ENCODE data around the gene PNMA3. TPM values are rescaled to one million over a fixed set of nuclear protein-coding genes. Genes with fewer than 3 reads are reported as not detected.
"Not testable (repeated sequence)": the region's sequence is repeated elsewhere in the genome, so short reads cannot be mapped to it uniquely, and the experiment has no call there.

Gene PNMA3
- polyA plus RNA-seq, 1 experiment, result 0.02 TPM

GRCh38 chrX:153074262-153074899, 18.1 kb downstream of the PNMA3 start:
- Histone ChIP-seq H3K27ac (ENCODE audit: low read depth, low read length) (no peak overlapping the region), H3K9me3 (ENCODE audit: control insufficient read depth, insufficient read depth, low read length) (no peaks in the 10 kb centered on the region), H3K4me3 (ENCODE audit: low read depth, low read length) (no peak overlapping the region), H3K27me3 (ENCODE audit: control insufficient read depth, insufficient read depth, low read length) (no peaks in the 10 kb centered on the region)
- TF ChIP-seq, protein P1, sequence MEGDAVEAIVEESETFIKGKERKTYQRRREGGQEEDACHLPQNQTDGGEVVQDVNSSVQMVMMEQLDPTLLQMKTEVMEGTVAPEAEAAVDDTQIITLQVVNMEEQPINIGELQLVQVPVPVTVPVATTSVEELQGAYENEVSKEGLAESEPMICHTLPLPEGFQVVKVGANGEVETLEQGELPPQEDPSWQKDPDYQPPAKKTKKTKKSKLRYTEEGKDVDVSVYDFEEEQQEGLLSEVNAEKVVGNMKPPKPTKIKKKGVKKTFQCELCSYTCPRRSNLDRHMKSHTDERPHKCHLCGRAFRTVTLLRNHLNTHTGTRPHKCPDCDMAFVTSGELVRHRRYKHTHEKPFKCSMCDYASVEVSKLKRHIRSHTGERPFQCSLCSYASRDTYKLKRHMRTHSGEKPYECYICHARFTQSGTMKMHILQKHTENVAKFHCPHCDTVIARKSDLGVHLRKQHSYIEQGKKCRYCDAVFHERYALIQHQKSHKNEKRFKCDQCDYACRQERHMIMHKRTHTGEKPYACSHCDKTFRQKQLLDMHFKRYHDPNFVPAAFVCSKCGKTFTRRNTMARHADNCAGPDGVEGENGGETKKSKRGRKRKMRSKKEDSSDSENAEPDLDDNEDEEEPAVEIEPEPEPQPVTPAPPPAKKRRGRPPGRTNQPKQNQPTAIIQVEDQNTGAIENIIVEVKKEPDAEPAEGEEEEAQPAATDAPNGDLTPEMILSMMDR (IDR thresholded peaks at IDR 0.05; ENCODE audit: low read depth, low read length), result no peak
- DNase-seq (ENCODE audit: low read depth, low spot score), result no peak
- ChIA-PET POLR2A (no interaction called here), CTCF (no interaction called here)

- H3K27ac ChIP-seq (ENCODE audit: low read depth, low read length), result no peak overlapping the region
- TF ChIP-seq, protein P1 (IDR thresholded peaks at IDR 0.05; ENCODE audit: low read depth, low read length), result no peak
- no peak for DNase-seq (ENCODE audit: low read depth, low spot score)
- H3K9me3 ChIP-seq (ENCODE audit: control insufficient read depth, insufficient read depth, low read length), result no peaks in the 10 kb centered on the region
- CTCF ChIA-PET, result no interaction called here
- POLR2A ChIA-PET, result no interaction called here
- no peak overlapping the region for H3K4me3 ChIP-seq (ENCODE audit: low read depth, low read length)
- H3K27me3 ChIP-seq (ENCODE audit: control insufficient read depth, insufficient read depth, low read length), result no peaks in the 10 kb centered on the region
These were observed 18.7 kb downstream of the PNMA3 start for GRCh38 chrX:153074935-153075334.

- TF ChIP-seq, protein P1 (IDR thresholded peaks at IDR 0.05; ENCODE audit: low read depth, low read length), result no peak
- H3K27ac ChIP-seq (ENCODE audit: low read depth, low read length), result no peak overlapping the region
- POLR2A ChIA-PET, result no interaction called here
- no peaks in the 10 kb centered on the region for H3K27me3 ChIP-seq (ENCODE audit: control insufficient read depth, insufficient read depth, low read length)
- no peaks in the 10 kb centered on the region for H3K9me3 ChIP-seq (ENCODE audit: control insufficient read depth, insufficient read depth, low read length)
- CTCF ChIA-PET, result no interaction called here
- no peak overlapping the region for H3K4me3 ChIP-seq (ENCODE audit: low read depth, low read length)
- DNase-seq (ENCODE audit: low read depth, low spot score), result no peak
These were observed 19.1 kb downstream of the PNMA3 start for GRCh38 chrX:153075366-153075765.

- H3K27me3 ChIP-seq (ENCODE audit: control insufficient read depth, insufficient read depth, low read length); POLR2A ChIA-PET; H3K27ac ChIP-seq (ENCODE audit: low read depth, low read length); H3K9me3 ChIP-seq (ENCODE audit: control insufficient read depth, insufficient read depth, low read length); CTCF ChIA-PET; H3K4me3 ChIP-seq (ENCODE audit: low read depth, low read length); DNase-seq (ENCODE audit: low read depth, low spot score): not testable (repeated sequence)
These were observed 21.3 kb downstream of the PNMA3 start for GRCh38 chrX:153077437-153078135.

- POLR2A ChIA-PET; H3K4me3 ChIP-seq (ENCODE audit: low read depth, low read length); CTCF ChIA-PET; H3K9me3 ChIP-seq (ENCODE audit: control insufficient read depth, insufficient read depth, low read length); H3K27ac ChIP-seq (ENCODE audit: low read depth, low read length); DNase-seq (ENCODE audit: low read depth, low spot score); H3K27me3 ChIP-seq (ENCODE audit: control insufficient read depth, insufficient read depth, low read length): not testable (repeated sequence)
These were observed 27.1 kb downstream of the PNMA3 start for GRCh38 chrX:153083238-153083923.

GRCh38 chrX:153102418-153102817, 46.1 kb downstream of the PNMA3 start:
- Histone ChIP-seq H3K27ac (ENCODE audit: low read depth, low read length) (no peak overlapping the region), H3K9me3 (ENCODE audit: control insufficient read depth, insufficient read depth, low read length) (no peaks in the 10 kb centered on the region), H3K27me3 (ENCODE audit: control insufficient read depth, insufficient read depth, low read length) (no peaks in the 10 kb centered on the region), H3K4me3 (ENCODE audit: low read depth, low read length) (no peak overlapping the region)
- ChIA-PET CTCF (no interaction called here), POLR2A (no interaction called here)
- TF ChIP-seq, protein P1 (IDR thresholded peaks at IDR 0.05; ENCODE audit: low read depth, low read length), result no peak
- no peak for DNase-seq (ENCODE audit: low read depth, low spot score)

- H3K9me3 ChIP-seq (ENCODE audit: control insufficient read depth, insufficient read depth, low read length); H3K4me3 ChIP-seq (ENCODE audit: low read depth, low read length); DNase-seq (ENCODE audit: low read depth, low spot score); H3K27ac ChIP-seq (ENCODE audit: low read depth, low read length); POLR2A ChIA-PET; CTCF ChIA-PET; H3K27me3 ChIP-seq (ENCODE audit: control insufficient read depth, insufficient read depth, low read length): not testable (repeated sequence)
These were observed 48.7 kb downstream of the PNMA3 start for GRCh38 chrX:153104959-153105358.

GRCh38 chrX:153106092-153106801, 50.0 kb downstream of the PNMA3 start:
- CTCF ChIA-PET; POLR2A ChIA-PET; H3K27me3 ChIP-seq (ENCODE audit: control insufficient read depth, insufficient read depth, low read length); H3K27ac ChIP-seq (ENCODE audit: low read depth, low read length); DNase-seq (ENCODE audit: low read depth, low spot score); H3K4me3 ChIP-seq (ENCODE audit: low read depth, low read length); H3K9me3 ChIP-seq (ENCODE audit: control insufficient read depth, insufficient read depth, low read length): not testable (repeated sequence)

Data from AG04450 (cell line).